GM18951 (cell line): ENCODE measurements around the gene HOXC11.

Experiments used
- POLR2A ChIP-seq: IDR thresholded peaks from 4 replicates; pipeline ENCODE4 v1.6.1; 2011; ENCODE audit warnings: mild to moderate bottlenecking; ENCODE audit not compliant: insufficient read length, insufficient read depth; ENCODE audit errors: extremely low read depth
- in situ Hi-C: fragments of 300-500 bp; cut with MboI; formaldehyde crosslinking; loops from one replicate; pipeline ENCODE4 v1.12.0; 2022; ENCODE audit warnings: low sequenced_read_pairs, mixed read lengths, inconsistent platforms; ENCODE audit not compliant: unreplicated experiment

The HOXC11 gene

DNA sequence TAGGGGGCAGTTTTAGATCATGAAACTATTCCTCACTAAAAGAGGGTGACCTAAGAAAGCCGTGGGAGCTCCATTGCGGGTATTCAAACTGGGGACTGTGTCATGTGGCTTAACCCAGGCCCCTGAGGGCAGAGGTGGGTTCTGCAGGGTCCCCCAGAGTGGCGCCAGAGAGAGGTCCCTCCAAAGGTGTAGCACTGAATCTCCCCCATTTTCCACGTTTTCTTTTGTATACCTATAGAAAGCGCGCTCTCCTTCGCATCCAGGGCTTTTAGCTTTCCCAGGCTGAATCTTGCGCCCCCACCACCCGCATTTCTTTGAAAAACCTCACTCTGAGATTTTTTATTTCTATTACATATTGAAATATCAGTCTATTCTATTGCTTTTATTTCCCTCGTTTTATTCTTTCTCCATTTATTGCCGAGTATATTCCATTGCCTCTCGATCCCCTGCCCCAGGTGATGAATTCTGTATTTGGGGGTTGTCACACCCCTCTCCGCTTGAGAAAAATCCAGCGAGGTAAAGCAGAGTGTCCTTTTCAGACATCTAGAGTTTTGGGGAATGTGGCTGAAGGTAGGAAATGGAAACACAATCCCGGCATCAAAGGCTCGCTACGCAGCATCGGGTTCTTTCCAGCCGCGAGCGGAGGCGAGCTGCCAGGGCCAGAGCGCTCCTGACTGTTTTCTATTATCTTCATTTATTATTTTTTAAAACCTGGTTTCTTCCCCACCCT lies 35.2 kb upstream of the HOXC11 start:
- in situ Hi-C loops, result no loop called here

DNA sequence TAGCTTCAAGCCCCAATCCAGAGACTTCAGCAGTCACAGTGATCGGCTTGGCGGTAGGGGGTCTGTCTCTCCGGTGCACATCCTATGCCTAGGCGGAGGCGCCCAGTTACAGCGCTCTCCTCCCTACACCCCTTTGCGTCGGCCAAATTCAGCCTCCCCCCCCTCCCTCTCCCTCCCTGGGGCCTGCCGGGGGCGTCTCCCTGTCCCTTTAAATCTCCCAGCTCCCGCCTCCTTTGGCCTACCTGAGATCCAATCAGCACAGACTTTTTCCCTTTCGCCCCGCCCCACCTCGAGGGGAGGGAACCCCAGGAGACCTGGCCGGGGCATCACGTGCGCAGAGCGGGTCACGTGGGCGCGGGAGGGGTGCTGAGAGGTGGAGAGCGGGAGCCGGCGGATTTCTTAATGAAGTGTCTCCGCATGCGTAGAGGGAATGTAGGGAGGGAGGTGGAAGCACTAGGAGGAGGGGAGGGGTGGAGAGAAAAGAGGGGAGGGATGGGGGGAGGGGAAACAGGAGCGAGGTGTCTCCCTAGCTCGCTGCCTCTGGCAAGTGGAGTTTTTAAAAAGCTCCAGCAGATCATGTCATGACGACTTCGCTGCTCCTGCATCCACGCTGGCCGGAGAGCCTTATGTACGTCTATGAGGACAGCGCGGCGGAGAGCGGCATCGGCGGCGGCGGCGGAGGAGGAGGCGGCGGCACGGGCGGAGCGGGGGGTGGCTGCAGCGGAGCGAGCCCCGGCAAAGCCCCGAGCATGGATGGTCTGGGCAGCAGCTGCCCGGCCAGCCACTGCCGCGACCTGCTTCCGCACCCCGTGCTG lies 34.4 kb upstream of the HOXC11 start, which contains the start of gene HOXC13:
HOXC13 (plus strand) TSS at position 506 of the 815 bp plus-strand sequence; CDS start at position 582, 76 bp downstream.
- no peak for TF ChIP-seq POLR2A
- in situ Hi-C loops, result no loop called here

More for the DNA sequence above, 35.2 kb upstream of the HOXC11 start:
- TF ChIP-seq POLR2A, result no peak

DNA sequence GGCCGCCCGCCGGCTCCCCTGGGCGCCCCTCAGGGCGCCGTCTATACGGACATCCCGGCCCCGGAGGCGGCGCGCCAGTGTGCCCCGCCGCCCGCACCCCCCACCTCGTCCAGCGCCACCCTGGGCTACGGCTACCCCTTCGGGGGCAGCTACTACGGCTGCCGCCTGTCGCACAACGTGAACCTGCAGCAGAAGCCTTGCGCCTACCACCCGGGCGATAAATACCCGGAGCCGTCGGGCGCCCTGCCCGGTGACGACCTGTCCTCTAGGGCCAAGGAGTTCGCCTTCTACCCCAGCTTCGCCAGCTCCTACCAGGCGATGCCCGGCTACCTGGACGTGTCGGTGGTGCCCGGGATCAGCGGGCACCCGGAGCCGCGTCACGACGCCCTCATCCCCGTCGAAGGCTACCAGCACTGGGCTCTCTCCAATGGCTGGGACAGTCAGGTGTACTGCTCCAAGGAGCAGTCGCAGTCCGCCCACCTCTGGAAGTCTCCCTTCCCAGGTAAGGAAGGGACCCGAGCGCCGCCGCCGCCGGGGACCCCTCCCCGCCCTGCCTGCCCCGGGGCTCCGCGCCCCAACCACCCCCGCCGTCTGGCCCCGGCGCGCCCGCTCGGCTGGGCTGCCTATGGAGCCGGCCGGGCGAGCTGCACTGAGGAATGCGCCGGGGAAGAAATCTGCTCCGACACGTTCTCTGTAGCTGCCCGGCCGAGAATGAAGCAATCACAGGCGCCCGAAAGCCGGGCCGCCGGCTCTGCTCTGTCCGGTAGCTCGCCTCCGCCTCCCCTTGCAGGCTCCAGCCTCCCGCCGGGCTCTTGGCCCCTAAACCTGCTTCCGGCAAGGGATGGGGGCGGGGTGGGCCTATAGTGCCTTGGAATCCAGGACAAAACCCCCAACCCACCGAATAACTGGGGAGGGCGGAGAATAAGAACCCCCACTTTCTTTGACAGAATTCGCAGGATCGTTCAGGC lies 33.5 kb upstream of the HOXC11 start:
- TF ChIP-seq POLR2A, result no peak
- in situ Hi-C loops, result no loop called here

DNA sequence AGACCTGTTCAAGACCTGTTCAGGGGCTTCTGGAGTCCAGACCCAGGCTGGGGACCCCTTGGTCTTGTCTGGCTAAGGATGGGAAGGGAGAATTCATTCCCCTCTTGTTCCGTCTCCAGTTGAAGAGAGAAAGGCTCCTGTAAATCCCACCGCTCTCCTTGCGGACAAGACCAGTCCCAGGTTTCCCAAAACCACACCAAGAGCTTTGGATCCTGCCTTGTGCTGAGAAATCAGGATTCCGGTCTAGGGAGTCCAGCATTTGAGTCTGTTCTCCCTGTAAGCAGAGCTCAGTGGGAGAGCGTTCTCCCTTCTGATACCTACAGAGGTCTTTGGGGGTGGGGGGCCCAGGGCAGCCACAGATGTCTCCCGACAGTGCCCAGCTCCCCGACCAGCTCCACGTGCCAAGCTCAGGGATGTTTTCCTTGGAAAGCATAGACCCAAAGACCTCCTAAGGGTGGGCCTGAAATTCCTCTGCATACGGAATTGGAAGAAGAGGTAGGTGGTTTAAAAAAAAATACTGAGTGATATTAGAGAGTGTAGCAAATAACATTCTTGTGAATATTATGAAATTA lies 32.4 kb upstream of the HOXC11 start:
- in situ Hi-C loops, result no loop called here
- no peak for TF ChIP-seq POLR2A

DNA sequence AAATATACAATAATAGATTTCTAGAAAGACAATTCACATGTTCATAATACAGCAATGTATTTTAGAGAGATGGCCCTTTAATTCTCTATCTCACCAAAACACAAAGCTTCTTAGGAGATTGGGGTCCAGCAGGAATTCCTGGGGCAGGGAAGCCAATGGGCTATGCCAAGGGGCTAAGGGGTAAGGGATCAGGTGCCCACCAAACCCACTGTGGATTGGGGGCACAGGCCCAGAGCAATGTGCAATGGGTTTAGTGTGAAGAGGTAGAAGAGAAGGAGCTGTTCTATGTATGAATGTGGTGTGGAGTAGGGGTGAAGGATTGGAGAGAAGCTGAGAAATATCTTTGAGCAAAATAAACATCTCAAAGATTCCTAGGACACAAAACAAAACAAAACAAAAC lies 31.7 kb upstream of the HOXC11 start:
- no peak for TF ChIP-seq POLR2A
- in situ Hi-C loops, result no loop called here

DNA sequence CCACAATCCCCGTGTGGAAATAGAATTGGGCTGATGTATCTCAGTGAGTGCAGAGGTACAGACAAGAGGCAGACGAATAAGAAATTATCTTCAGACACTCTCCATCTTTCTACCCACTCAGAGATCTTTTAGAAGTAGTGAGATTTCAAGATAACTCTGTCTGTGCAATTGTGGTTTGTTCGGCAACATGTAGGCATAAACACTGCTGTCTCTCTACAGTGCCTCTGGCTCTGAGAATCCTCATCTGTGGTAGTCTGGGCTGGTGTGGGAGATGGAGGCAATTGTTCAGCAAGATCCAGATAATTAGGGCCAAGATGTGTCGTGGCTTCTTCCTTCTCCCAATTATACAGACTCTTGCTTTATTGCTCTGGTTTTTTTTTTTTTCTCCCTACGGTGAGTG lies 31.2 kb upstream of the HOXC11 start:
- in situ Hi-C loops, result no loop called here
- TF ChIP-seq POLR2A, result no peak

DNA sequence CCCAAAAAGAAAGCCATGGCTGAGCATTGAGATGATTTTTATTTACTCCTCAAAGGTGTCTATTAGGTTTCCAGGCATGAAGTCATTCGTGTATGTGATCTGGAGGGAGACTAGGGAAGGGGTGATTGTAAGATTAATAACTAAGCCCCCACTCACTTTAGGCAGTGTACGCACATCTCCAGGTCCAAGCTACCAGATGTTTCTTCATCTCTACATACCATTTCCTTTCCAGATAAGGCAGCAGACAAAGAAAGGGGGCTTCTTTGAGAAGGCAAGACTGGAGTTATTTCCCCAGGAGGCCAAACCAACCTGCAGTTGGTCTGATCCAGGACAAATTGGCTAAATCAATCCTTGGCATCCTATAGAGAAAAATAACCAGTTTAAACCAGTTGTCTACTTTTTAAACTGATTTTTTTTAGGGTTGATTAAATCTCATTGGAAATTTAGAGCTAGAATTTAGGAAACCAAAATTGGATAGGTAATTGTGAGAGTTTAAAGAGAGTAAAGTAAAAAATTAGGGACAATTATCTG lies 30.4 kb upstream of the HOXC11 start:
- TF ChIP-seq POLR2A, result no peak
- in situ Hi-C loops, result no loop called here

DNA sequence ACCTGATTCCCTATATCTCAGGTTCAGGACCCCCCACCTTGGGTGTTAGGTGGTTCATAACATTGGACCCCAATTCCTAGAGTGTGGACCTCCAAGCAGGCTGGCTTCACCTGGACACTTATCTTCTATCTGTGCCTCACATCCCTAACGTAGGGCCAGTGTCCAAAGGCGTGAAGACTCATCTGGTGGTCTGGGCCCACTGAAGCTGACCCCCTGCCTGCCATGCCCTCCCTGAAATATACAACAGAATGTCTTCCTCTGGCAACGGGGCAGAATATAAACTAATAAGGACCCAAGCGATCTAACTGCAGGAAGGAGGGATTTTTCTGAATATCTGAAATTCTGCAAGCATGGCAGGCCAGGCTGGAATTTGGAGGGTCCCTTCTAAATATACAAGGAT lies 28.7 kb upstream of the HOXC11 start:
- TF ChIP-seq POLR2A, result no peak
- in situ Hi-C loops, result no loop called here

DNA sequence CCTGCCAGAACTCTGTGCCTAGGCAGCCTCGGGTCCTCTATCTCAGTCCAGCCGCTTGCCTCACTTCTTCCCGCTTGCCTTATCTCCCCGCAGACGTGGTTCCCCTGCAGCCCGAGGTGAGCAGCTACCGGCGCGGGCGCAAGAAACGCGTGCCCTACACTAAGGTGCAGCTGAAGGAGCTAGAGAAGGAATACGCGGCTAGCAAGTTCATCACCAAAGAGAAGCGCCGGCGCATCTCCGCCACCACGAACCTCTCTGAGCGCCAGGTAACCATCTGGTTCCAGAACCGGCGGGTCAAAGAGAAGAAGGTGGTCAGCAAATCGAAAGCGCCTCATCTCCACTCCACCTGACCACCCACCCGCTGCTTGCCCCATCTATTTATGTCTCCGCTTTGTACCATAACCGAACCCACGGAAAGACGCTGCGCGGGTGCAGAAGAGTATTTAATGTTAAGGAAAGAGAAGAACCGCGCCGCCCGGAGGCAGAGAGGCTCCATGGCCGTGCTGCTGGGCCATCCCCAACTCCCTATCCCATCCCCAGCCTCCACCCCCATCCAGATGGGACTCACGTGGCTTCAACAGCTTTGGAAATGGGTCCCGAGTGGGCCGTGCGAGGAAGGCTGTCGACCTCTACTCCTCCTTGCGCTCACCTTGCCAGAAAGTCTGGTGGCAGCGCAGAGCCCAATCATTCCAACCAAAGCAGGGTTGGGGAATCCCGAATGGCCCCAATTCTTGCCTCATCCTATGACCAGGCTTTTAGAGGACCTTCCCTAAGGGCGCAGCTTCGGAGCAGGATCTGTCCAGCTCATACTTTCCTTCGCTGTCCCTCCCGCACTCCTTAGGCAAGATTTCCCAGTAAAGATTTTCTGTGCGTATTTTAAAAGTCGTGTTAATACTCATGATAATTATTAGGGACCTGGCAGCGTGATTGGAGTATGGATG lies 27.7 kb upstream of the HOXC11 start:
- in situ Hi-C loops, result no loop called here
- no peak for TF ChIP-seq POLR2A

DNA sequence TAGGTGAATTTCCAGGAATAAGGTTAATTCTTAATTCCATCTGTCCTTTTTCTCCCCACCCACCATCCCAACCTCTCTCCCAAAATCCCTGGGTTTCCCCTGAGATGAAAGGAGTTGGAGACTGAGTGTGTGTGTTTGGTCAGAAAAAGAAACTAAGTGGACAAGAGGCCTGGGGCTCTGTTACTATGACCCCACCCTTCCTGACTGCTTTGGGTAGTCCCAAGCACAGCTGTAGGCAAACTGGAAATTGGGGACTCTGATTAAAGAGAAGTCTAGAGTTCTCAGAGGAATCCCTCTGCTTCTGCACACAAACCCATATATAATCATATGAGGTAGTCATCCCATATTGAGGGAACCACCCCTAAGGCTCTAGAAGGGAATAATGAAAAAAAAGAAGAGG lies 25.2 kb upstream of the HOXC11 start:
- TF ChIP-seq POLR2A, result no peak
- in situ Hi-C loops, result no loop called here
